ENCODE measurements around the gene KRT14.
A peak's percentile ranks its signal among the peaks of the same experiment; 100 is the strongest.
"Not testable (repeated sequence)": the region's sequence is repeated elsewhere in the genome, so short reads cannot be mapped to it uniquely, and the experiment has no call there.

KRT14 gene

GRCh38 chr17:41586863-41587495, at the start of gene KRT14:
KRT14 (minus strand) TSS chr17:41586895; CDS start chr17:41586834, 61 bp downstream.
- no peak for DNase-seq

GRCh38 chr17:41635121-41636097, 48.7 kb upstream of the KRT14 start:
- DNase-seq, result no peak

GRCh38 chr17:41634639-41635038, 47.9 kb upstream of the KRT14 start:
- no peak for DNase-seq

GRCh38 chr17:41633556-41634199, 47.0 kb upstream of the KRT14 start:
- no peak for DNase-seq

- no peak for DNase-seq
Measured at GRCh38 chr17:41632482-41633105, 45.9 kb upstream of the KRT14 start.

GRCh38 chr17:41631898-41632285, 45.2 kb upstream of the KRT14 start:
- DNase-seq, result no peak

GRCh38 chr17:41631025-41631897, 44.6 kb upstream of the KRT14 start:
- DNase-seq, result no peak

- DNase-seq, result no peak
Measured at GRCh38 chr17:41629826-41630670, 43.4 kb upstream of the KRT14 start.

GRCh38 chr17:41629316-41629715, 42.6 kb upstream of the KRT14 start:
- no peak for DNase-seq

- not testable (repeated sequence) for DNase-seq
Measured at GRCh38 chr17:41628621-41629255, 42.0 kb upstream of the KRT14 start.

- not testable (repeated sequence) for DNase-seq
Measured at GRCh38 chr17:41628073-41628370, 41.3 kb upstream of the KRT14 start.

GRCh38 chr17:41627316-41628072, 40.8 kb upstream of the KRT14 start:
- DNase-seq, result no peak

GRCh38 chr17:41626914-41627295, 40.2 kb upstream of the KRT14 start:
- DNase-seq, result not testable (repeated sequence)

GRCh38 chr17:41626028-41626913, 39.6 kb upstream of the KRT14 start:
- DNase-seq, result not testable (repeated sequence)

- DNase-seq, result no peak
Measured at GRCh38 chr17:41625602-41626001, 38.9 kb upstream of the KRT14 start.

- DNase-seq, result peak; percentile 36
Measured at GRCh38 chr17:41624208-41625101, 37.8 kb upstream of the KRT14 start, which contains the start of gene KRT17. KRT17 (minus strand) TSS chr17:41624575; CDS start chr17:41624509, 66 bp downstream.

GRCh38 chr17:41623184-41623861, 36.6 kb upstream of the KRT14 start:
- DNase-seq, result not testable (repeated sequence)

All from NCI-H2171 (cell line).